Astrocyte (in vitro differentiated cells and primary cell): ENCODE data around the gene PCDHA4. TPM values are rescaled to one million over a fixed set of nuclear protein-coding genes. Genes with fewer than 3 reads are reported as not detected.
"Not testable (repeated sequence)": the region's sequence is repeated elsewhere in the genome, so short reads cannot be mapped to it uniquely, and the experiment has no call there.

Source experiments
- DNase-seq: peaks from one replicate; pipeline ENCODE4 v3.0.0-alpha.2; 2010; ENCODE audit warnings: low read depth
- FAIRE-seq: peaks from 2 replicates; lab custom pipeline; 2011; peaks lifted over from hg19 to GRCh38; lab: Jason Lieb, UNC
- H2AFZ ChIP-seq: 2 replicates; pipeline ENCODE4 v1.6.0; 2012; ENCODE audit warnings: low read depth, low read length, inconsistent platforms
- H3K27ac ChIP-seq: 2 replicates; pipeline ENCODE4 v1.5.1; 2011; ENCODE audit warnings: low read depth, low read length, inconsistent platforms
- H3K27me3 ChIP-seq: 2 replicates; pipeline ENCODE4 v1.6.0; 2011; ENCODE audit warnings: low read length, inconsistent platforms; ENCODE audit not compliant: insufficient read depth
- H3K36me3 ChIP-seq: 2 replicates; pipeline ENCODE4 v1.5.1; 2011; ENCODE audit warnings: low read length, inconsistent platforms; ENCODE audit not compliant: insufficient read depth
- H3K4me1 ChIP-seq: 2 replicates; pipeline ENCODE4 v1.5.1; 2011; ENCODE audit warnings: low read length, inconsistent platforms; ENCODE audit not compliant: insufficient read depth
- H3K4me2 ChIP-seq: 2 replicates; pipeline ENCODE4 v1.6.0; 2012; ENCODE audit warnings: low read length, inconsistent platforms
- H3K4me3 ChIP-seq: 2 replicates; pipeline ENCODE4 v1.5.1; 2011; ENCODE audit warnings: low read depth, mild to moderate bottlenecking, low read length, inconsistent platforms; ENCODE audit not compliant: insufficient read depth
- H3K79me2 ChIP-seq: 2 replicates; pipeline ENCODE4 v1.6.0; 2012; ENCODE audit warnings: mild to moderate bottlenecking, low read length, inconsistent platforms; ENCODE audit not compliant: insufficient read depth
- H3K9ac ChIP-seq: 2 replicates; pipeline ENCODE4 v1.6.0; 2012; ENCODE audit warnings: mild to moderate bottlenecking, low read length, inconsistent platforms
- H3K9me3 ChIP-seq: 2 replicates; pipeline ENCODE4 v1.5.1; 2012; ENCODE audit warnings: low read depth, mild to moderate bottlenecking, low read length, inconsistent platforms; ENCODE audit not compliant: insufficient read depth
- H4K20me1 ChIP-seq: 2 replicates; pipeline ENCODE4 v1.6.0; 2012; ENCODE audit warnings: low read length, inconsistent platforms; ENCODE audit not compliant: insufficient read depth
- H3K27ac Mint-ChIP-seq: one replicate; pipeline ENCODE4 v1.8.0; 2021; ENCODE audit warnings: mild to moderate bottlenecking, mixed read lengths; ENCODE audit not compliant: unreplicated experiment
- H3K27me3 Mint-ChIP-seq: one replicate; pipeline ENCODE4 v1.8.0; 2021; ENCODE audit warnings: low read depth, mixed read lengths; ENCODE audit not compliant: unreplicated experiment
- H3K36me3 Mint-ChIP-seq: one replicate; pipeline ENCODE4 v1.8.0; 2021; ENCODE audit warnings: low read depth, mixed read lengths; ENCODE audit not compliant: unreplicated experiment
- H3K4me1 Mint-ChIP-seq: one replicate; pipeline ENCODE4 v1.8.0; 2021; ENCODE audit warnings: low read depth, mixed read lengths; ENCODE audit not compliant: unreplicated experiment
- H3K4me3 Mint-ChIP-seq: one replicate; pipeline ENCODE4 v1.8.0; 2021; ENCODE audit warnings: mild to moderate bottlenecking, moderate library complexity, mixed read lengths; ENCODE audit not compliant: unreplicated experiment
- H3K9me3 Mint-ChIP-seq: one replicate; pipeline ENCODE4 v1.8.0; 2021; ENCODE audit warnings: mild to moderate bottlenecking, mixed read lengths; ENCODE audit not compliant: unreplicated experiment
- EZH2 ChIP-seq: IDR thresholded peaks from 2 replicates; pipeline ENCODE4 v1.6.1; 2012; ENCODE audit warnings: mild to moderate bottlenecking, low read length, inconsistent platforms; ENCODE audit not compliant: insufficient read depth
- total RNA-seq: library from RNA; stranded (reverse); gene quantifications from 2 replicates; pipeline ENCODE4 v1.2.1, GENCODE V29; 2021
- TF ChIP-seq, protein P1 (sequence below): IDR thresholded peaks from 2 replicates; pipeline ENCODE4 v1.5.1; 2011; ENCODE audit warnings: low read depth, mild to moderate bottlenecking, inconsistent platforms, low read length, moderate library complexity; ENCODE audit not compliant: insufficient read depth

Gene PCDHA4
- total RNA-seq, 1 donor from 2014 or later = 9.6 TPM

DNA sequence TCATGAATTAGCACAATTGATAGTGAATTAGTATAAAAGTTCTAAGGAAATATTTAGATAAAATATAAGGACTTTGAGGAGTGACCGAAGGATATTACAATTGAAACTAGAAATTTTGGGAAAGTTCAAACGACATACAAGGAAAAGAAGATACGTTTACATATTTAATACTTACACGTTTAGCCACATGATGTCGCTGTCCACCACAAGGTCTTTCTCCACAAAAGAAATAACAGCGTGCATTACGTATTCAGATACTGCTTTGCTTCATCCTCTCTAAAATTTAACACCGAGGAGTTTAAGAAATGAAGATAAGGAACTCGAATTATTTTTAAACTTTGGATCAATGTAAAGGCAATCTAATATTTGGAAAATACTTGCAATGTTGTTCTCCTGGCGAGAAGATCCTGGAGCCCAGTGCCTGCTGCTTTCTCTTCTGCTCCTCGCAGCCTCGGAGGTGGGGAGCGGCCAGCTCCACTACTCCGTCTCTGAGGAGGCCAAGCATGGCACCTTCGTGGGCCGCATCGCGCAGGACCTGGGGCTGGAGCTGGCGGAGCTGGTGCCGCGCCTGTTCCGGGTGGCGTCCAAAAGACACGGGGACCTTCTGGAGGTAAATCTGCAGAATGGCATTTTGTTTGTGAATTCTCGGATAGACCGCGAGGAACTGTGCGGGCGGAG is 5.9 kb upstream of the PCDHA4 start, which contains the start of gene PCDHA3:
Gene PCDHA3, plus strand, starts transcription at position 242 of the 678 bp plus-strand sequence.
- H3K9me3 ChIP-seq = peaks cover 16% of the 10 kb centered on the region
- TF ChIP-seq, protein P1, sequence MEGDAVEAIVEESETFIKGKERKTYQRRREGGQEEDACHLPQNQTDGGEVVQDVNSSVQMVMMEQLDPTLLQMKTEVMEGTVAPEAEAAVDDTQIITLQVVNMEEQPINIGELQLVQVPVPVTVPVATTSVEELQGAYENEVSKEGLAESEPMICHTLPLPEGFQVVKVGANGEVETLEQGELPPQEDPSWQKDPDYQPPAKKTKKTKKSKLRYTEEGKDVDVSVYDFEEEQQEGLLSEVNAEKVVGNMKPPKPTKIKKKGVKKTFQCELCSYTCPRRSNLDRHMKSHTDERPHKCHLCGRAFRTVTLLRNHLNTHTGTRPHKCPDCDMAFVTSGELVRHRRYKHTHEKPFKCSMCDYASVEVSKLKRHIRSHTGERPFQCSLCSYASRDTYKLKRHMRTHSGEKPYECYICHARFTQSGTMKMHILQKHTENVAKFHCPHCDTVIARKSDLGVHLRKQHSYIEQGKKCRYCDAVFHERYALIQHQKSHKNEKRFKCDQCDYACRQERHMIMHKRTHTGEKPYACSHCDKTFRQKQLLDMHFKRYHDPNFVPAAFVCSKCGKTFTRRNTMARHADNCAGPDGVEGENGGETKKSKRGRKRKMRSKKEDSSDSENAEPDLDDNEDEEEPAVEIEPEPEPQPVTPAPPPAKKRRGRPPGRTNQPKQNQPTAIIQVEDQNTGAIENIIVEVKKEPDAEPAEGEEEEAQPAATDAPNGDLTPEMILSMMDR = no peak
- no peak for TF ChIP-seq EZH2
- Mint-ChIP-seq H3K36me3 (peaks cover 24% of the 10 kb centered on the region), H3K9me3 (peaks cover 16% of the 10 kb centered on the region), H3K27ac (no peak within 1 kb of the TSS), H3K27me3 (no peaks in the 10 kb centered on the region), H3K4me3 (peak within 1 kb of the TSS; percentile 8), H3K4me1 (no peaks in the 10 kb centered on the region)
- H3K27me3 ChIP-seq = no peaks in the 10 kb centered on the region
- no peak within 1 kb of the TSS for H3K4me3 ChIP-seq
- DNase-seq (peak; percentile 6), FAIRE-seq (peak; percentile 17)
- H3K4me2 ChIP-seq = peak within 1 kb of the TSS; percentile 25
- no peak within 1 kb of the TSS for H3K9ac ChIP-seq
- no peaks in the 10 kb centered on the region for H4K20me1 ChIP-seq
- no peaks in the 10 kb centered on the region for H3K4me1 ChIP-seq
- H3K27ac ChIP-seq = no peak within 1 kb of the TSS
- no peaks in the 10 kb centered on the region for H3K79me2 ChIP-seq
- no peaks in the 10 kb centered on the region for H3K36me3 ChIP-seq
- H2AFZ ChIP-seq = no peak within 1 kb of the TSS

DNA sequence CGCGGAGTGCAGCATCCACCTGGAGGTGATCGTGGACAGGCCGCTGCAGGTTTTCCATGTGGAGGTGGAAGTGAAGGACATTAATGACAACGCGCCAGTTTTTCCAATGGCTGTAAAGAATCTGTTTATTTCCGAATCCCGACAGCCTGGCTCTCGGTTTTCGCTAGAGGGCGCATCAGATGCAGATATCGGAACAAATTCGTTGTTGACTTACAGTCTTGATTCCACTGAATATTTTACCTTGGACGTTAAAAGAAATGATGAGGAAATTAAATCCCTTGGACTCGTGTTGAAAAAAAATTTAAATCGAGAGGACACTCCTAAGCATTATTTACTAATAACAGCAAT is 5.4 kb upstream of the PCDHA4 start:
- H3K36me3 ChIP-seq = no peaks in the 10 kb centered on the region
- H3K4me1 Mint-ChIP-seq = no peaks in the 10 kb centered on the region
- H3K36me3 Mint-ChIP-seq = peaks cover 24% of the 10 kb centered on the region
- H3K9me3 ChIP-seq = peaks cover 15% of the 10 kb centered on the region
- H4K20me1 ChIP-seq = no peaks in the 10 kb centered on the region
- no peaks in the 10 kb centered on the region for H3K27me3 ChIP-seq
- H3K79me2 ChIP-seq = no peaks in the 10 kb centered on the region
- no peak overlapping the region for H3K9ac ChIP-seq
- FAIRE-seq = no peak
- no peak overlapping the region for H3K4me3 Mint-ChIP-seq
- H3K4me2 ChIP-seq = peak overlapping the region; percentile 25
- no peaks in the 10 kb centered on the region for H3K27me3 Mint-ChIP-seq
- H3K9me3 Mint-ChIP-seq = peaks cover 12% of the 10 kb centered on the region
- no peaks in the 10 kb centered on the region for H3K4me1 ChIP-seq
- no peak overlapping the region for H3K27ac Mint-ChIP-seq
- H3K4me3 ChIP-seq = no peak overlapping the region
- TF ChIP-seq EZH2 = no peak
- TF ChIP-seq, protein P1 = no peak
- DNase-seq = no peak
- no peak overlapping the region for H2AFZ ChIP-seq
- no peak overlapping the region for H3K27ac ChIP-seq

DNA sequence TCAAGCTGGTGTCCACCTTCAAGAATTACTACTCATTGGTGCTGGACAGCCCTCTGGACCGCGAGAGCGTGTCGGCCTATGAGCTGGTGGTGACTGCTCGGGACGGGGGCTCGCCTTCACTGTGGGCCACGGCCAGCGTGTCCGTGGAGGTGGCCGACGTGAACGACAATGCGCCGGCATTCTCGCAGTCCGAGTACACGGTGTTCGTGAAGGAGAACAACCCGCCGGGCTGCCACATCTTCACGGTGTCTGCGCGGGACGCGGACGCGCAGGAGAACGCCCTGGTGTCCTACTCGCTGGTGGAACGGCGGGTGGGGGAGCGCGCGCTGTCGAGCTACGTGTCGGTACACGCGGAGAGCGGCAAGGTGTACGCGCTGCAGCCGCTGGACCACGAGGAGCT is 4.5 kb upstream of the PCDHA4 start:
- H3K36me3 ChIP-seq, FAIRE-seq, H3K27me3 Mint-ChIP-seq, H3K4me1 ChIP-seq, H3K79me2 ChIP-seq, H3K4me3 Mint-ChIP-seq, H3K9me3 ChIP-seq, H3K4me3 ChIP-seq, H3K4me1 Mint-ChIP-seq, H3K4me2 ChIP-seq, DNase-seq, H3K9ac ChIP-seq, H4K20me1 ChIP-seq, H3K27me3 ChIP-seq, H3K27ac Mint-ChIP-seq, H3K27ac ChIP-seq, H2AFZ ChIP-seq: not testable (repeated sequence)
- H3K9me3 Mint-ChIP-seq = peaks cover 11% of the 10 kb centered on the region
- H3K36me3 Mint-ChIP-seq = peaks cover 23% of the 10 kb centered on the region
